WTC11 (cell line): Measurements from ENCODE around the gene CHTOP. TPM values are rescaled to one million over a fixed set of nuclear protein-coding genes. Genes with fewer than 3 reads are reported as not detected.
A peak's percentile ranks its signal among the peaks of the same experiment; 100 is the strongest.

Experiments used
- ATAC-seq: fragments of 200-7000 bp; cut with Tn5 transposase; 2 replicates; pipeline ENCODE4 v1.10.0; 2021; ENCODE audit warnings: mild to moderate bottlenecking, moderate library complexity
- CTCF ChIA-PET: fragments of 300-600 bp; sonication (Branson Sonifier 250); formaldehyde crosslinking; loops from one replicate; lab custom pipeline; 2021; ENCODE audit warnings: antibody characterized with exemption; lab: Charles Lee
- POLR2A ChIA-PET: fragments of 350-600 bp; sonication (Branson Sonifier 250); formaldehyde crosslinking; loops from one replicate; lab custom pipeline; 2021; ENCODE audit warnings: antibody characterized with exemption; lab: Charles Lee
- DNase-seq: peaks from one replicate; pipeline ENCODE4 v3.0.0; 2021; ENCODE audit warnings: low spot score
- H3K27ac Mint-ChIP-seq: 2 replicates; pipeline ENCODE4 v1.8.0; 2021; ENCODE audit warnings: mixed read lengths
- H3K27me3 Mint-ChIP-seq: 2 replicates; pipeline ENCODE4 v1.8.0; 2021; ENCODE audit warnings: low read depth, mild to moderate bottlenecking, moderate library complexity, mixed read lengths
- H3K36me3 Mint-ChIP-seq: 2 replicates; pipeline ENCODE4 v1.8.0; 2021; ENCODE audit warnings: mixed read lengths
- H3K4me1 Mint-ChIP-seq: 2 replicates; pipeline ENCODE4 v1.8.0; 2022; ENCODE audit warnings: mixed read lengths
- H3K4me3 Mint-ChIP-seq: 2 replicates; pipeline ENCODE4 v1.8.0; 2021; ENCODE audit warnings: mild to moderate bottlenecking, moderate library complexity, mixed read lengths
- H3K9me3 Mint-ChIP-seq: 2 replicates; pipeline ENCODE4 v1.8.0; 2021; ENCODE audit warnings: mixed read lengths
- EMX1 ChIP-seq: fragments of 250-450 bp; sonication (Bioruptor Pico); IDR thresholded peaks from 2 replicates; pipeline ENCODE4 v1.8.0; 2021; ENCODE audit warnings: mild to moderate bottlenecking
- ERG ChIP-seq: fragments of 250-450 bp; sonication (Bioruptor Pico); IDR thresholded peaks from 2 replicates; pipeline ENCODE4 v1.8.0; 2021; ENCODE audit warnings: mild to moderate bottlenecking
- FOXJ3 ChIP-seq: sonication (generic); formaldehyde crosslinking; IDR thresholded peaks from 2 replicates; pipeline ENCODE4 v1.9.0; 2021; ENCODE audit warnings: missing genetic modification reagents, mild to moderate bottlenecking, borderline replicate concordance
- FOXP4 ChIP-seq: sonication (generic); formaldehyde crosslinking; IDR thresholded peaks from 2 replicates; pipeline ENCODE4 v1.8.0; 2022; ENCODE audit warnings: mild to moderate bottlenecking, missing genetic modification reagents
- HMGA2 ChIP-seq: fragments of 250-450 bp; sonication (Bioruptor Pico); IDR thresholded peaks from 2 replicates; pipeline ENCODE4 v1.4.0; 2021; ENCODE audit warnings: mild to moderate bottlenecking, moderate library complexity
- MLX ChIP-seq: sonication (generic); formaldehyde crosslinking; IDR thresholded peaks from 2 replicates; pipeline ENCODE4 v1.8.1; 2023; ENCODE audit warnings: mild to moderate bottlenecking, missing genetic modification reagents, moderate library complexity
- NFATC4 ChIP-seq: fragments of 250-450 bp; sonication (Bioruptor Pico); IDR thresholded peaks from 2 replicates; pipeline ENCODE4 v1.9.0; 2021; ENCODE audit warnings: mild to moderate bottlenecking
- TEAD1 ChIP-seq: sonication (generic); formaldehyde crosslinking; IDR thresholded peaks from 2 replicates; pipeline ENCODE4 v1.8.0; 2022; ENCODE audit warnings: mild to moderate bottlenecking, missing genetic modification reagents
- ZNF232 ChIP-seq: sonication (generic); formaldehyde crosslinking; IDR thresholded peaks from 2 replicates; pipeline ENCODE4 v1.8.0; 2022; ENCODE audit warnings: mild to moderate bottlenecking, missing genetic modification reagents
- ZNF263 ChIP-seq: sonication (generic); formaldehyde crosslinking; IDR thresholded peaks from 2 replicates; pipeline ENCODE4 v1.8.1; 2022; ENCODE audit warnings: low read depth, mild to moderate bottlenecking, moderate library complexity, missing genetic modification reagents
- ZNF416 ChIP-seq: fragments of 250-450 bp; sonication (Bioruptor Pico); IDR thresholded peaks from 2 replicates; pipeline ENCODE4 v1.9.0; 2021; ENCODE audit warnings: mild to moderate bottlenecking, inconsistent platforms
- total RNA-seq: library from RNA; stranded (reverse); gene quantifications from 3 replicates; pipeline ENCODE4 v1.2.3, GENCODE V29; 2021
- TF ChIP-seq, protein P1 (sequence below): sonication (generic); formaldehyde crosslinking; IDR thresholded peaks from 2 replicates; pipeline ENCODE4 v1.8.0; 2022; ENCODE audit warnings: mild to moderate bottlenecking, missing genetic modification reagents
- TF ChIP-seq, protein P2 (sequence below): fragments of 250-450 bp; sonication (Bioruptor Pico); conservative IDR thresholded peaks from 2 replicates; pipeline ENCODE4 v1.9.0; 2021; ENCODE audit warnings: mild to moderate bottlenecking

The CHTOP gene
- total RNA-seq, 1 experiment from 2014 or later = 101 TPM

DNA sequence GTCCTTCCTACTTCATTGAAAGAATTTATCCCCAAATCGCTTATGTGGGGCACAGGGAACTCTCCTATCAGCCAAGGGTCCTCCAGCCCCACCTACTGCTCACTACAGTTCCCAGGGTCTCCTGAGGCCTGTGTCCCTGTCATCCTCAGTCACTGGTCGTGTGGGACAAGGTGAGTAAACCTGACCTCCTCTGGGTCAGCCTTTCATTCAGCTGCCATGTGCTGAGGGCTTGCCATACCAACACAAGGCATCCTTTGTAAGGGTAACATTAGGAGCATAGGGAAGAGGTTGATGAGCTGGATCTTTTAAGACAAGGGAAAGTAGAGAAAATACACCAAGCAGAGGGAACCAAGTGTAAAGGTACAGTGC lies 13.5 kb downstream of the CHTOP start:
- ChIA-PET CTCF (interaction anchor here (0.5 to 2.2 kb wide), 9 partner anchors 13 to 320 kb away, joined by 3 to 12 read pairs (median 4); partner anchors contain the start of genes CHTOP, CREB3L4 and S100A13), POLR2A (interaction anchor here (1.0 to 3.4 kb wide), 2 partner anchors 13 kb away, joined by 5 to 14 read pairs; partner anchors contain the start of gene CHTOP)
- Mint-ChIP-seq H3K4me1 (peaks cover 8% of the 10 kb centered on the region), H3K4me3 (no peak overlapping the region), H3K9me3 (no peaks in the 10 kb centered on the region), H3K27me3 (no peaks in the 10 kb centered on the region), H3K36me3 (peaks cover 37% of the 10 kb centered on the region), H3K27ac (peak overlapping the region; percentile 94)
- ATAC-seq = peak; percentile 80
- TF ChIP-seq ZNF263 (CRISPR knock-in tag) (no peak), EMX1 (CRISPR knock-in tag) (no peak), FOXJ3 (CRISPR knock-in tag) (no peak), FOXP4 (no peak), ZNF232 (CRISPR knock-in tag) (no peak), MLX (no peak), TEAD1 (0 out of 2 replicates have a peak, but pooled peaks have one; percentile 27)
- TF ChIP-seq, protein P1, sequence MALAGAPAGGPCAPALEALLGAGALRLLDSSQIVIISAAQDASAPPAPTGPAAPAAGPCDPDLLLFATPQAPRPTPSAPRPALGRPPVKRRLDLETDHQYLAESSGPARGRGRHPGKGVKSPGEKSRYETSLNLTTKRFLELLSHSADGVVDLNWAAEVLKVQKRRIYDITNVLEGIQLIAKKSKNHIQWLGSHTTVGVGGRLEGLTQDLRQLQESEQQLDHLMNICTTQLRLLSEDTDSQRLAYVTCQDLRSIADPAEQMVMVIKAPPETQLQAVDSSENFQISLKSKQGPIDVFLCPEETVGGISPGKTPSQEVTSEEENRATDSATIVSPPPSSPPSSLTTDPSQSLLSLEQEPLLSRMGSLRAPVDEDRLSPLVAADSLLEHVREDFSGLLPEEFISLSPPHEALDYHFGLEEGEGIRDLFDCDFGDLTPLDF (CRISPR knock-in tag) = peak; percentile 54; the same call in 1 of the 2 replicates
- no peak for DNase-seq

DNA sequence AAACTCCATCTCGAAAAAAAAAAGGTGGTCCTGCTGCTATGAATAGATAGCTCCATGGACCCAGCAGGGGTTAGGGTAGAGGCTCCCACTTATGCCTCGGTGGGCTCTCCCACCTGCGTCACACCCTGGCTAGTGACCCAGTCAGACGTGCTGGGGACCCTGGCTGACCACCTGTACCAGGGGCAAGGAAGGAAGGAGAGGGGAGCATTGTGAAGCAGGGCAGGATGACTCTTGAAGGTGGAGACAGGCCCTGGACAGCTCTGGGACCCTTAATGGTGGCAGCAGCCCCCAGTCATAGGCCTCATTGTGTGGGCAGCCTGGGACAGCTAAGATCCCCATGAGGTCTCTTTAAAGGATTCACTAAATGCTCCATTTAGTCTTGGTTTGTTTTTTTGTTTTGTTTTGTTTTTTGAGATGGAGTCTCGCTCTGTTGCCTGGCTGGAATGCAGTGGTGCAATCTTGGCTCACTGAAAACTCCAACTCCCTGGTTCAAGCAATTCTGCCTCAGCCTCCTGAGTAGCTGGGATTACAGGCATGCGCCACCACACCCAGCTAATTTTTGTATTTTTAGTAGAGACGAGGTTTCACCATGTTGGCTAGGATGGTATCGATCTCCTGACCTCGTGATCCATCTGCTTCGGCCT lies 14.3 kb downstream of the CHTOP start:
- Mint-ChIP-seq H3K27ac (peak overlapping the region; percentile 64; the same call in 1 of the 2 replicates), H3K9me3 (no peaks in the 10 kb centered on the region), H3K36me3 (peaks cover 29% of the 10 kb centered on the region), H3K4me1 (peaks cover 8% of the 10 kb centered on the region), H3K27me3 (no peaks in the 10 kb centered on the region), H3K4me3 (no peak overlapping the region)
- TF ChIP-seq HMGA2 (CRISPR knock-in tag) = no peak
- TF ChIP-seq, protein P2, sequence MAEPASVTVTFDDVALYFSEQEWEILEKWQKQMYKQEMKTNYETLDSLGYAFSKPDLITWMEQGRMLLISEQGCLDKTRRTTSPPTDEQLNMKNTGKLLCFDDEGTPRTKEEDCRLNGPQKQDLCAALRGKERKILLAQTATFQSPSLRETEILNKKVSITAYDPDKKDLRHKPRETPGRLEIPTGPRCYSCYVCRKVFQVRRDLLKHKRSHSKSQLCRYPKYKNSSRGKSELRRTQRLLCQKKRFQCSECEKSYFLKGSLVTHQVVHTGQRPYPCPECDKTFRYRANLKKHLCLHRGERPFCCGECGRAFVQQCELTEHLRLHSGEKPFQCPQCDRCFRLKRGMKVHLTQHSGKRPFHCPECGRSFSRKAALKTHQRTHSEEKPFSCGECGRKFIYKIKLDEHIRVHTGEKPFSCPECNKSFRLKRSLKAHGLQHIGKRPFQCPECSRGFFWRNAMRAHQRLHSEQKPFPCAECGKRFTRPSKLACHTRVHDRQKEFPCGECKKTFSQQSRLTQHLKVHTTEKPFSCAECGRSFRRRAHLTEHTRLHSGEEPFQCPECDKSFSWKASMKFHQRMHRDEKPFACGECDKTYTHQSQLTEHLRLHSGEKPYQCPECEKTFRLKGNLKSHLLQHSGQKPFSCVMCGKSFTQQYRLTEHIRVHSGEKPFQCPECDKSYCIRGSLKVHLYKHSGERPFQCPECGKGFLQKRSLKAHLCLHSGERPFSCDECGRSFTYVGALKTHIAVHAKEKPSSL (CRISPR knock-in tag) = peak; percentile 58; the same call in 1 of the 2 replicates
- TF ChIP-seq EMX1 (CRISPR knock-in tag) = 0 out of 2 replicates have a peak, but pooled peaks have one; percentile 78
- peak; percentile 79 for TF ChIP-seq NFATC4
- TF ChIP-seq ZNF416 = peak; percentile 28; the same call in 1 of the 2 replicates
- 0 out of 2 replicates have a peak, but pooled peaks have one; percentile 2 for TF ChIP-seq ERG (CRISPR knock-in tag)
- no peak; the same call in 1 of the 2 replicates for ATAC-seq
- POLR2A ChIA-PET = interaction anchor here (0.8 to 3.4 kb wide), 4 partner anchors 12 to 61 kb away, joined by 4 to 14 read pairs (median 5); partner anchors contain the start of genes CHTOP, S100A1 and S100A13
- no peak for DNase-seq
- CTCF ChIA-PET = interaction anchor here (0.5 to 2.2 kb wide), 10 partner anchors 14 to 319 kb away, joined by 3 to 12 read pairs (median 4); partner anchors contain the start of genes CHTOP, CREB3L4, S100A13 and S100A6
